IPS DF 19.7 (cell line): ENCODE measurements around the gene A4GALT.
"Not testable (repeated sequence)": the region's sequence is repeated elsewhere in the genome, so short reads cannot be mapped to it uniquely, and the experiment has no call there.

Experiments used
- DNase-seq: peaks from one replicate; pipeline ENCODE4 v3.0.0-alpha.2; 2013; ENCODE audit warnings: low read depth, low spot score

The A4GALT gene

GRCh38 chr22:42683578-42684283 is 36.9 kb downstream of the A4GALT start:
- no peak for DNase-seq

GRCh38 chr22:42682113-42682851 is 38.4 kb downstream of the A4GALT start:
- no peak for DNase-seq

GRCh38 chr22:42680648-42681047 is 40.0 kb downstream of the A4GALT start:
- DNase-seq = no peak

DNA sequence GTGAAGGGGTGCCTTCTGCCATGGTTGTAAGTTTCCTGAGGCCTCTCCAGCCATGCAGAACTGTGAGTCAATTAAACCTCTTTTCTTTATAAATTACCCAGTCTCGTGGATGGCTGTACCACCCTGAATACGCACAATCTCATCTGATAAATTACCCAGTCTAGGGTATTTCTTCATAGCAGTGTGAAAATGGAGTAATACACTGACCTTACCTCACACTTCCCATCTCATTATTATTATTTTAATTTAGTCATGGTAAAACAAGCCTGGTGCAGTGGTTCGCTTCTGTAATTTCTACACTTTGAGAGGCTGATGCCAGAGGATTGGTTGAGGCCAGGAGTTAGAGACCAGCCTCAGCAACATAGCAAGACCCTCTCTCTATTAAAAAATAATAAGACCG is 41.0 kb downstream of the A4GALT start:
- DNase-seq = no peak

- DNase-seq = no peak
These were observed 41.8 kb downstream of the A4GALT start for GRCh38 chr22:42678894-42679293.

- DNase-seq = not testable (repeated sequence)
These were observed 42.7 kb downstream of the A4GALT start for GRCh38 chr22:42677936-42678335.

GRCh38 chr22:42676059-42676607 is 44.5 kb downstream of the A4GALT start:
- DNase-seq = no peak

GRCh38 chr22:42673898-42674401 is 46.7 kb downstream of the A4GALT start:
- no peak for DNase-seq

DNA sequence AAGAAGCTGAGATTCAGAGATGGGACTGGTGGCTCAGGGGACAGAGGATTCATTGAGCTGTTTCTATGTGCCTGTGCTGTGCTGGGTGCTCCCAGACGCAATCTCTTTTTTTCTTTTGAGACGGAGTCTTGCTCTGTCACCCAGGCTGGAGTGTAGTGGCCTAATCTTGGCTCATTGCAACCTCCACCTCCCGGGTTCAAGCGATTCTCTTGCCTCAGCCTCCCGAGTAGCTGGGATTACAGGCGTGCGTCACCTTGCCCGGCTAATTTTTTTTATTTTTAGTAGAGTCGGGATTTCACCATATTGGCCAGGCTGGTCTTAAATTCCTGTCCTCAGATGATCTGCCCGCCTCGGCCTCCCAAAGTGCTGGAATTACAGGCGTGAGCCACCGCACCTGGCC is 47.6 kb downstream of the A4GALT start:
- DNase-seq = not testable (repeated sequence)

GRCh38 chr22:42670921-42671709 is 49.6 kb downstream of the A4GALT start:
- DNase-seq = no peak

DNA sequence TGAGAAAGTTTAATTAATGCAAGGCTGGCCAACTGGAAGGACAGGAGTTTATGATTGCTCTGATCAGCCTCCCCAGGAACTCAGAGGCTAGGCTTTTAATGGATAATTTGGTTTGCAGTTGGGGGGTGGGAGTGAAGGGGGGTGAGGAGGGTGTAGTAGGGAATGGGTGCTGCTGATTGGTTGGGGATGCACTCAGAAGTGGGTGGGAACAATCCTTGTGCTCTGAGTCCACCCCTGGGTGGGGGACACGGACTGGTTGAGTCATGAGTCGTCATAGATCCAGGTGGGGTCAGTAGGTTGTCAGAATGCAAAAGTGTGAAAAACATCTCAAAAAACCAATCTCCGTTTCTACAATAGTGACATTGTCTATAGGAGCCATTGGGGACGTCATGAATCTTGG is 50.6 kb downstream of the A4GALT start:
- no peak for DNase-seq

DNA sequence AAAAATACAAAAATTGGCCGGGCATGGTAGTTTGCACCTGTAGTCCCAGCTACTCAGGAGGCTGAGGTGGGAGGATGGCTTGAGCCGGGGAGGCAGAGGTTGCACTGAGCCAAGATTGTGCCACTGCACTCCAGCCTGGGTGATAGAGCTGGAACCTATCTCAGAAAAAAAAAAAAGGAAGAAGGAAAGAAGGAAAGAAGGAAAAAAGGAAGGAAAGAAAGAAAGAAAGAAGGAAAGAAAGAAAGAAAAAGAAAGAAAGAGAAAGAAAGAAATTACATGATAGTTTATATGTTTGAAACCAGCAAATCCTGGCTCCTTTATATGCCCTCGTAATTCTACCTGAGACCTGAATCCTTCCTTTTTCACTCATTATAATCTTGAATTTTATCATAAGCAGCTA is 54.3 kb downstream of the A4GALT start:
- DNase-seq = not testable (repeated sequence)

DNA sequence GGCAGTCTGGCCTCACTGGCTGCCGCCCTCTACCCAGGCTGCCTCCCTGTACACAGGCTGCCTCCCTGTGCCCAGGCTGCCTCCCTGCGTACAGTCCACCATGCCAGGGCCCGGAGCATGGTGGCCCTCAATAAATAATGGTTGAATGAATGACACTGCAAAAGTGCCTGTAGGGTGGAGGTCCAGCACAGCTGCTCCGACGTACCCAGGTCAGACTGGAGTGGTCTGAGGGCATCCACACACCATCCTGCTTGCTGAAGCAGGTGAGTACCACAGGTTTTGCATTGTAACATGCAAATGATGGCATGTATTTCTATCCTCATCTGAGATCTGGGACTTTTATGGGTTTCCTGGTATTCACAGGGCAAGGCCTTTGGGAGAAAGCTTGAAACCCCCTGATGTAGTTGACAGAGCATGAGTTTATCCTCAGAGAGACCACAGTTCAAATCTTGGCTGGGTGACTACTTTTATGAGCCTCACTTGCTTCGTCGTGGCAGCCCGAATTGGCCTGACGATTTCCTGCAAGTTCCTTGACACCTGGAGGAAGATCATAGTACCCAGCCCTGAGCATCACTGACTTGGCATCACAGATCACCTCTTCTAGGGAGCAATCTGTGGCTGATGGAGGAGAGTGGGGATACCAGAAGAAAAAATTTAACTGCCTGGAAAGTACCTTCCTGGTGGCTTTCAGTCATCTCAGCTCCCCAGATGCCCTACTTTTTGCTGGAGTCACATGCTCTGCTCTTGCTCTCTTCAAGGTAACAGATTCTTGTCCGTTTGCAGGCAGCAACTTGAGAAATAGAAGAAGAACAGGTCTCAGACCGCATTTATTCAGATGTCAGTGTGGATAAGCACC is 55.5 kb downstream of the A4GALT start:
- no peak for DNase-seq

- DNase-seq = no peak
These were observed 58.5 kb downstream of the A4GALT start for GRCh38 chr22:42661985-42662831.

- DNase-seq = no peak
These were observed 64.1 kb downstream of the A4GALT start for GRCh38 chr22:42656578-42656977.

DNA sequence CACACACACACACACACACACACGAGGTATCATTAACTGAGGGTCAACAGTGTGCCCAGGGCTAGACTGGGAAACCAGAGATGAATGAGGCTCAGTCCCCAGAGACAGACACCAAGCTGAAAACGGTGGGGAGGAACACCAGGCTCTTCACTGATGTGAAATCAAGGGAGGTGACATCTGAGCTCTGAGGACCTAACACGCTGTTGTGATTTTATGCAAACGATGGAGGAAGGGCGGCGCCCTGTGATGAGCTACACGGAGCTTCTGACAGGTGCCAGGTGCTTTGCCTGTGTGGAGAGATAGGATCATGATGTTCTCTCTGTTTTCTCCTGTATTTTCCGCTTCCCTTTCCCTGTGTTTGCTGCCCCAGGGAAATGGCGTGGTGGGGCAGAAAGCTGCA is 65.0 kb downstream of the A4GALT start:
- no peak for DNase-seq

GRCh38 chr22:42654436-42655073 is 66.1 kb downstream of the A4GALT start:
- DNase-seq = no peak

GRCh38 chr22:42653999-42654398 is 66.7 kb downstream of the A4GALT start:
- DNase-seq = no peak

- no peak for DNase-seq
These were observed 69.5 kb downstream of the A4GALT start for GRCh38 chr22:42651134-42651533.
